Measurements from ENCODE around the gene ADCY5.

The ADCY5 gene

GRCh38 chr3:123406598-123406997 lies 42.3 kb downstream of the ADCY5 start:
- no peak for DNase-seq (ENCODE audit: low read depth, low spot score)

- no peak for DNase-seq (ENCODE audit: low read depth, low spot score)
Observed at GRCh38 chr3:123405936-123406510, 42.9 kb downstream of the ADCY5 start.

DNA sequence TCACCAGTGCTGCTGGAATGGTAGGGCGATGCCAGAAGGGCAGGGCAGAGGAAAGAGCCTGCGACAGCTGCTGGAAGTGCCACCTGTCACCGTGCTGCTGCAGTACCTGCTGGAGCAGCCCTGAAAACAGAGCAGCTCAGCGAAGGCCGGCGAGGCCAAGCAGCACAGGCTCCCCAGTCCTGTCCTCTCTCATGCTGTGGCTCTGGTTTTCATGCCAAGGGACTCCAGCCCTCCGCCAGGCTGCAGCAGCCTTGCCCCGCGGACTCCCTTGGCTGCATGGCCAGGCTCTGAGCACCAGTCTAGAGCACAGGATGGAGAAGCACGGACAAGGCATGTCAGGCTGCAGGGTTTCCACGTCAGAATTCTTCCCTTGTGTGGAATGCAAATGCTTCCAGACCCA lies 43.9 kb downstream of the ADCY5 start:
- DNase-seq (ENCODE audit: low read depth, low spot score) = no peak

DNA sequence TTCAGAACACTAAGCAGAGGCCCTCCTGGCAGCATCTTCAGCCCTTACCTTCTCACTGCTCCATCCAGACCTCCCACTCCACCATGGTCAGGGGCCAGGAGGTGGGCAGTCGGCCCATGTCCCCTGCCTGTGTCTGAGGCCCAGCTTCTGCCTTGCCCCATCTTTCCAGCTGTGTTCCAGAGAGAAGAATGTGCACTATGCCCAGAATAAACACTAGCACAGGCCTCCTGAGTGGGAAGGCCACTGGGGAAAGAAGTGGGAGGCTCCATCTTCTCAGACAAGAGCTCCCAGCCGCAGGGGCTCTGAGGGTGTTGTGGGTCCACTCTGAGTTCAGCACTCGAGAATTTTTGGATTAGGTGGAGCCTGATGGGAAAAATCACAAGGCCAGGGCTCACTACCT lies 44.5 kb downstream of the ADCY5 start:
- DNase-seq (ENCODE audit: low read depth, low spot score) = no peak

DNA sequence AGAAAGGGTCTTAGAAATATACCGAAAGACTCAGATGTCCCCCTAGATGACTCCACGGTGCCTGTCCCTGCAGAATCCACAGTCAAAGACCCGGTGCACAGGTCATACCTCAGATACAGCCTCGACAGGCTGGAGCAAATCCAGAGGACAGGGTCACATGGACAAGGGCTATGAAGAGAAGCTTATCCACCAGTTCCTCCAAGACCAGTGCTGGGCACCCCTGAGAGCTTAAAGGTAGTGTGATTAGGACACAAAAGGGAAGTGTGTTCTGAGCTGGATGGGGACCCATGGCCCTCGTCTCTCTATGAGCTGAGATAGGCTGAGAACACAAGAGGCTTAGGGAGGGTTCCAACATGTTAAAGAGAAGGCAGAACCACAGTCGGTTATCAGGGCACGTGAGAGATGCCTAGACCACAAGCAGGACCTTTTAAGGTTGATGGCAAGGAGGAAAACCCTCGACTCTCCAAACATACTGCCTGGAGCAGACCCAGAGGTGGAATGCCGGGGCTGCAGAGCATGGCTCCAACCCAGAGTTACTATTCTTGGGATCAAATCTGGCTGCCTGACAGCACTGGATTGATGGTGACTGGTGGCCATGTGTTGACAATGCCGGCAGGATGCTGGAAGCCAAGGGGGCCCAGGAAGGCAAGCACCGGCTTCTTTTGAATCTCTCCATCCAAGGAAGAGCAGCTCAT lies 46.9 kb downstream of the ADCY5 start:
- no peak for DNase-seq (ENCODE audit: low read depth, low spot score)

GRCh38 chr3:123400169-123400568 lies 48.7 kb downstream of the ADCY5 start:
- no peak for DNase-seq (ENCODE audit: low read depth, low spot score)

- no peak for DNase-seq (ENCODE audit: low read depth, low spot score)
Observed at GRCh38 chr3:123399653-123400052, 49.2 kb downstream of the ADCY5 start.

DNA sequence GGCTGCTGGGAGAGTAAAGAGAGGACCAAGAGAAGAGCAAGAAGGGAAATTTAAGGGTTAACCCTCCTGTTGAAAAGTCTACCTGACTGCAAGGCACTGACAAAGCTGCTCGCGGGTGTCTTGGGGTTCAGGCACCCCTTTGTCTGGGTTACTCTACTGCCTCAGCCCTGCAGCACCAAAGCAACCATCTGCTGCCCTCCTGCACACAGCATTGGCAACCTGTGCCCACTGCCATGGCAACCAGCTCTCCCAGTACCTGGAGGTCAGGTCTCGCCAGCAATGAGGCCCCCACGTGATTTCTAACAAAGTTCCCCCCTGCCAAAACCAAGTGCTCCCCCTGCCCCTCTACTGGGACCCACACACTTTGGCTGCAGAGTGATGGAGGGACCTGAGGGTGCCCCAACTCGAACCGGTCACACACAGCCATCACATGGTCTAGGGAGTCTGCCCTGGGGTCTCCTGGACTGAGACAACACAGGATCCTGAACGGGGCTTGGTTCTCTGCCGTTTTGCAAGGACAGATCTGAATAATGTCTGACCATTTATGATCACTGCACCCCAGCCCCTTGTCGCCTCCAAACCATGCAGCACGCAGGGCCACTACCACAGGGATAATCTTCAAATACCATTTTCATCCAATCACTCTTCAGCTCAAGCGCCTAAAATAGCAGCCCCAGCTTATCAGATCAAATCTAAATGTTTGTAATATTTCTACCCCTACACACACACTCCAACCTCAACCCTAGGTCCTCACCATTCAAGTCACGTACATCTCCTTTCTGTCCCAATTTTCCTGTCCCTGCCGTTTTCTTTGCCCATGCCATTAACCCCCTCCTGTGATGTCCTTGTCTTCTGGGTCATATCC lies 50.7 kb downstream of the ADCY5 start:
- no peak for DNase-seq (ENCODE audit: low read depth, low spot score)

DNA sequence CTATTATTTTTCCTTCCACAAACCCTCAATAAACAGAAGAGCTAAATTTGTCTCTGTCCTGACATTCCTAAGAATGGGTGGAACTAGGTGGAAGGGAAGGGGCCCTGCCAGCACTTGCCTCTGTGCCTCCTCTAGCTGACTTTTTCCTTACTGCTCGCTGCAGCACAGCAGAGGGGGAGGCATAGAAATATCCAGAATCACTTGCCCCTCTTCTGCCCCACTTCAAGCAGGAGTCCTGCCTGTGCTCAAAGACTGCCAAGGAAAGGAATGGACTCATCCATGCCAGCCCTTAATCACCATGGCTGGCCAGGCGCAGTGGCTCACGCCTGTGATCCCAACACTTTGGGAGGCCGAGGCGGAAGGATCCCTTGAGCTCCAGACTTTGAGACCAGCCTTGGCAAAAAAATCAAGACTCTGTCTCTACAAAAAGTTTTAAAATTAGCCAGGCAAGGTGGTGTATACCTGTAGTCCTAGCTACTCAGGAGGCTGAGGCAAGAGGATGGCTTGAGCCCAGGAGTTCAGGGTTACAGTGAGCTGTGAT lies 51.8 kb downstream of the ADCY5 start:
- no peak for DNase-seq (ENCODE audit: low read depth, low spot score)

- no peak for DNase-seq (ENCODE audit: low read depth, low spot score)
Observed at GRCh38 chr3:123396171-123397049, 52.5 kb downstream of the ADCY5 start.

- DNase-seq (ENCODE audit: low read depth, low spot score) = no peak
Observed at GRCh38 chr3:123395235-123395634, 53.7 kb downstream of the ADCY5 start.

GRCh38 chr3:123394391-123395020 lies 54.4 kb downstream of the ADCY5 start:
- DNase-seq (ENCODE audit: low read depth, low spot score) = no peak

DNA sequence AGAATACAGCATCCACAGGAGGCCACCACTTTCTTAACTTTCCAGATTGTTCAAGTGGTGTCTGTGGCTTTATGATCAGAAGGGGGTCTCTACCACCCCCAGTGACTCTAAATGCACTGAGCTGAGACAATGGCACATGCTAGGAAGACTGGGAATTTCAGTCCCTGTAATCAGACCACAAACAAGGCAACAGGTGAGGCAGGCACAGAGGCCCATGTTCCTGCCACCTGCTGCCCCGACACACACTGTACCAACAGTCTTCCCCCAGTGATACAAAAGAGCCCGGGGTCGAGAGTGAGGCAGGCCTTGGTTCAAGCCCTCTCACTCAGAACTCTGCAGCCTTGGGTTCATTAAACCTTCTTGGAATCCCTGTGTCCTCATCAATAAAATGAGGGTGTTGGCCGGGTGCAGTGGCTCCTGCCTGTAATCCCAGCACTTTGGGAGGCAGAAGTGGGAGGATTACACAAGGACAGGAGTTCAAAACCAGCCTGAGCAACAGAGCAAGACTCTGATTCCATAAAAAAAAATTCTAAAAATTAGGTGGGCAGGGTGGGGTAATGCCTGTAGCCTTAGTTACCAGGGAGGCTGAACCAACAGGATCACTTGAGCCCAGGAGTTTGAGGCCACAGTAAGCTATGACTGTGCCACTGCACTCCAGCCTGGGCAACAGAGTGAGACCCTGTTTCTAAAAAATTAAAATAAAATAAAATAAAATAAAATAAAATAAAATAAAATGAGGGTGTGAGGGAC lies 55.8 kb downstream of the ADCY5 start:
- DNase-seq (ENCODE audit: low read depth, low spot score) = no peak

- no peak for DNase-seq (ENCODE audit: low read depth, low spot score)
Observed at GRCh38 chr3:123392368-123392767, 56.5 kb downstream of the ADCY5 start.

DNA sequence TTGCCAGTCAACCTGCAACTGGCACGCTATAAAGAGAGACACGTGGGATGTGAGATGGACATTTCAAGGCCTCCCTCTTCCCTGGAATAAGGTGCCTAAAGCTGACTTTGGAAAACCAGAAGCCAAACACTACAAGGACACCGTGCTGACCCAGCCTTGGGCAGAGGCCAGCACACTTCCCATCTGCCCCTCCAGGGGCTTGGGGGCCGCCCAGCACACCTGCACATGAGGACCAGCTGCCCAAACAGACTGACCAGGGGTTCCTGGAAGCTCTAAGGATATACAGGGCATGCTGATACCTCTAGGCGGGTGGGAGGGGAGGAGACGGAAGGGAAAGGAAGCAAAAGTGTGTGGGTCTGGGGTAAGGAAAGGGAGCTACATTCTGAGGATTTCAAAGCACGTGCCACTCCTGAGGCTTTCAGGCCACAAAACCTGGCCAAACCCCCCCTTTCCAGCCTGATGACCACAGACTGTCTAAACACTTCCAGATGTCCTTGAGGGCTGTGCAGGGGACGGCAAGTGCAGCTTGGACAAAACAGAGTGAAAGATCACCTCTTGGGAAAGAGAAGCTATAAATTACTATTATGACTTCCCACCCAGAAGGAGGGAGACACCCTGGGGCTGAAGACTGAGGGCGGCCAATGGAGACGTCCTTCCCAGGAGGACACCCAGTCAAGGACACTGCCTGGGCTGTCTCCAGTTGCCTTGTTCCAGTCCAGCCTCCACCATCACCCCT lies 57.9 kb downstream of the ADCY5 start:
- no peak for DNase-seq (ENCODE audit: low read depth, low spot score)

DNA sequence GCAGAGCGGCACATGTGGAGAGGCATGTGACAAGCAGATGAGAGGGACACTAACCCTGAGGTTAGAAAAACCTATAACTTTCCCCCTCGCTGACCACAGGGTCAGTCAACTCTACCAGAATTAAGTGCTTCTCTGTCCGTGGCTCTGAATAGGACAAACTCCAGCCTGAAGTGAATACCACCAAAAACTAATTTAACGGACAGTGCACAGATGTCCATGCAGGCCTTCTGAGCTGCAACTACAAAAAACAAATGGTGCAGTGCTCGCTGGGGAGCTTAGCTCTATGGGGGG lies 59.3 kb downstream of the ADCY5 start:
- DNase-seq (ENCODE audit: low read depth, low spot score) = no peak

GRCh38 chr3:123388811-123389627 lies 59.9 kb downstream of the ADCY5 start:
- DNase-seq (ENCODE audit: low read depth, low spot score) = no peak

DNA sequence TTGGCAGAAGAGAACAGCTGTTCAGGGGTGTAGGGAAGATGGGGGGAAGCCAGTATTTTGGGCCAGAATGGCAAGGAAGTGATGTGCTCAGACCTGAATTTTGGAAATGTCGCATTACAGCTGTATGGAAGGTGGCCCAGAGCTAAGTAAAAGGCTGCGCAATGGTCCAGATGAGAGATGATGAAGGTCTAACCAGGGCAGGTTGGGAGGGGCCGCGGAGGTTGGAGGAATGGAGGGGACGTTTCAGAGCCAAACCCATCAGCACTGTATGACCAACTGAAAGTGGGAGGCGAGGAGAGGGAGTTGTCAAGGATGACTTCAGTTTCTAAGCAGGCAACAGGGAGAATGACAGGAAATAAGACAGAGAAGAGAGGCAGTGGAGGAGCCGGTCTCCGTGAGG lies 60.8 kb downstream of the ADCY5 start:
- DNase-seq (ENCODE audit: low read depth, low spot score) = no peak

- DNase-seq (ENCODE audit: low read depth, low spot score) = no peak
Observed at GRCh38 chr3:123387532-123387931, 61.4 kb downstream of the ADCY5 start.
